Gastroesophageal sphincter (tissue), 3 donors: ENCODE results near the gene LPP.

ENCODE experiments used
- CTCF ChIP-seq, 4 experiments: fragments of 200-600 bp in 2 of 4; fragments of 450-650 bp in 2 of 4; sonication (generic) in 1 of 4; IDR thresholded peaks; one replicate each; pipeline ENCODE4 v1.5.1; 2017 to 2019; ENCODE audit warnings: antibody characterized with exemption in 4 of 4, mild to moderate bottlenecking in 2 of 4, moderate library complexity in 2 of 4
- EP300 ChIP-seq: sonication (generic); formaldehyde crosslinking; IDR thresholded peaks from one replicate; pipeline ENCODE4 v1.6.1; 2017; ENCODE audit warnings: antibody characterized with exemption, mild to moderate bottlenecking
- POLR2A ChIP-seq, 2 donors: fragments of 450-650 bp; IDR thresholded peaks; one replicate each; pipeline ENCODE4 v1.6.1; 2017; ENCODE audit warnings: antibody characterized with exemption in 2 of 2, mild to moderate bottlenecking in 2 of 2, moderate library complexity in 1 of 2
- POLR2AphosphoS5 ChIP-seq: sonication (generic); formaldehyde crosslinking; IDR thresholded peaks from one replicate; pipeline ENCODE4 v1.6.1; 2017; ENCODE audit warnings: antibody characterized with exemption

DNA sequence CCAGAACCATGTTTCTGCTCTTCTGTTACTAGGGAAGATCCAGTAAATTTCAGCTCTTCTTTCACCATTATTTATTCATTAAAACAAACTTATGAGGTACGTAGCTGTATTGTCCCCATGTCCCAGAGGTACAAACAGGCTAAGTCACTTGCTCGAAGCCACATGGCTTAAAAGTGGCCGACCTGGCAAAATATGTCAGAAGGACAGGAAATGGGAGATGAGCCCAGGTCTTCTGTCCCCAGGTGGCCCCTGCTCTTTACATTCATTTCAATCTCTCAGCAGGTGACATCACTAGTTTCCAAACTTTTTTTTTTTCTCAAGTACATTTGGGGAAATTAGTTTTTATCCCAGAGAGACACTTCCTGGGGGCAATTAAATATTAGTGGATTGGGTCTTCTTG is 34.1 kb upstream of the LPP start:
- no peak for TF ChIP-seq POLR2A (IDR thresholded peaks at IDR 0.05)
- TF ChIP-seq CTCF (IDR thresholded peaks at IDR 0.05) = no peak
- TF ChIP-seq EP300 = no peak
- TF ChIP-seq POLR2AphosphoS5 = no peak
